ENCODE data around the gene STAG2.
"Not testable (repeated sequence)": the region's sequence is repeated elsewhere in the genome, so short reads cannot be mapped to it uniquely, and the experiment has no call there.

Gene STAG2

GRCh38 chrX:124035657-124036056, 74.2 kb downstream of the STAG2 start:
- no peak for DNase-seq (ENCODE audit: low read depth in 2 of 2)

DNA sequence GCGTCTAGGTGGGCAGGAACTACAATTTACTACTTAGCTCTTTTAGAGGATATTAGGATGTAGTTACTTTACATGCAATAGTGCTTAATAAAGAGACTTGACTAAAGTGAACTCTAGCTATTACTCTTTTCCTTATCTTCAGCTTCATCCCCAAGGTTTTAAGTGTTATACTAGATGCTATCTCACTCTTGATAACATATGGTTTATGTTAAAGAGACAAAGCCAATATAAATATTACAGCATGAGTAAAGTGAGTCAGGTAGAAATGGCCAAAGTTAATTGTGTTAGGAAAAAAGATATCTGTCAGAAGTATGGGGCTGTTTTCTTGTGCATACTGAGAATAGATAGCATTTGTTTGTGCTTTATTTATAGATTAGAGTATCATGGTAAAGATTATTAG, 80.5 kb downstream of the STAG2 start:
- no peak for DNase-seq (ENCODE audit: low read depth in 2 of 2)

DNA sequence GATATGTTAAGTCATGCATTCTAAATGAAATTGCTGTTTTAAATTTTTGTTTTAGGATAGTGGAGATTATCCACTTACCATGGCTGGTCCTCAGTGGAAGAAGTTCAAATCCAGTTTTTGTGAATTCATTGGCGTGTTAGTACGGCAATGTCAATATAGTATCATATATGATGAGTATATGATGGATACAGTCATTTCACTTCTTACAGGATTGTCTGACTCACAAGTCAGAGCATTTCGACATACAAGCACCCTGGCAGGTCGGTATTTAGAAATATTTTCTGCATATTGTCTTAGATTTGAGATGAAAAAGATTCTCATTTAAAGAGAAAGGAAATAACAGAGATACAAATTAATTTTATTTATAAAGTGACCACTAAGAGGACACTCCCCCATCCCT, 83.6 kb downstream of the STAG2 start:
- no peak for DNase-seq (ENCODE audit: low read depth in 2 of 2)

DNA sequence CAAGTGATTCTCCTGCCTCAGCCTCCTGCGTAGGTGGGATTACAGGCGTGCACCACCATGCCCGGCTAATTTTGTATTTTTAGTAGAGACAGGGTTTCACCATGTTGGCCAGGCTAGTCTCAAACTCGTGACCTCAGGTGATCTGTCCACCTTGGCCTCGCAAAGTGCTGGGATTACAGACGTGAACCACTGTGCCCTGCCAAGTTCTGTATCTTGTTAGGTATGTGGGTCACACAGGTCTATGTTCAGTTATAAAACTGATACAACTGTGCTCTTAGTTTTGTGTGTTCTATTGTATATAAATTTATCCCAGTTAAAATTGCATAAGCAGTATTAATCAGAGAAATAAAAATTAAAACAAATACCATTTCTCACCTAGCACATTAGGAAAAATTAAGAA, 122.9 kb downstream of the STAG2 start:
- DNase-seq (ENCODE audit: low read depth in 2 of 2), result not testable (repeated sequence)

DNA sequence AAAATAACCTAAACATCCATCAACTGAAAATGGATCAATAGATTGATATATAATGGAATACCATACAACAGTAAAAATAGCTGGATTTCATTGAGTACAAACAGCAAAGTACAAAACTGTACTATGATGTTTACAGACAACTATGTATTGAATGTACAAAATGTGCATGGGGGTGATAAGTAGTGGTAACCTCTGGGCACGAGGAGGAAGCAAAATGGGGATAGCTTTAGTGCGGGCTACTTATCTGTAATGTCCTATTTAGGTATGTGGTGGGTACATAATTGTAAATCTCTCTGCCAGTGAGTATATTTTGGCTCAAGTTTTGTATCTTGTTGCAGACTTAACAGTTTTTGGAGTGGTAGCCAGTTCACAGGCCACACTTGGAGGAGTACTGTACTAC, 123.6 kb downstream of the STAG2 start:
- DNase-seq (ENCODE audit: low read depth in 2 of 2), result no peak

- peak in 1 of 2 donors; percentile 8 for DNase-seq (ENCODE audit: low read depth in 2 of 2)
Measured at GRCh38 chrX:124086411-124086810, 124.9 kb downstream of the STAG2 start.

- DNase-seq (ENCODE audit: low read depth in 2 of 2), result no peak
Measured at GRCh38 chrX:124087000-124087746, 125.7 kb downstream of the STAG2 start.

DNA sequence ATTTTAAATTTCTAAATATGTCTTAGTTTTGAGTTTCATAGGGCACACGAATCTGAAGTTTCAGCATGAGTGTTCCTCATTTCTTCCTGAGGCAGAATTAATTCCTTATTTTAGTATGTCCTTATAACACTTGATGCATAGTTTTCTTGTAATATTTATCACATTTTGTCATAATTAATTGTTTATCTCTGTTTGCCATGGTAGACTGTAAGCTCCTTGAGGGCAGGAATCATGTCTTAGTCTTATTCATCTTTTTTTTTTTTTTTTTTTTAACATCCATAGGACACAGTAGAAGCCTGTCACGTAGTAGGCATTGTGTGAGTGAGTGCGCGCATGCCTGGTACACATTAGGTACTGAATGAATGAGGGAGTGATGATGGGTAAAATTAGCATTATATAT, 131.7 kb downstream of the STAG2 start:
- no peak for DNase-seq (ENCODE audit: low read depth in 2 of 2)

- DNase-seq (ENCODE audit: low read depth in 2 of 2), result no peak
Measured at GRCh38 chrX:124097116-124097515, 135.6 kb downstream of the STAG2 start.

DNA sequence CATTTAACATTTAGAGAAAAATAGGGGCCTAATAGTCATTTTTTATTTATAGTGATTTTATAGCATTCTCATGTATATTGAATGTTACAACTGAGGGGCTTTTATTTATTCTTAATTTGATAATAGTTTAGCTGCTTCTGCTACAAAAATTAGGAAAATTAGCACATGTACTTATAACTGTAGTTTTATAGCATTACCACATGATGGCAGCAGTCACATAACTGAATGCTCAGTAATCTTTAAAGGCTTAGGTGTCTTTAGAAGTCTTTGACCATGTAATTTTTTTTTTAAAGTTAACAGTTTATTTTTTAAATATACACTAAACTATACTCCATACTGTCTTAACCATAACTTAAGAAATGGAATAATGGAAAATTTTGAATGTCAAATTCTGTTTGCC, 136.6 kb downstream of the STAG2 start:
- no peak for DNase-seq (ENCODE audit: low read depth in 2 of 2)

DNA sequence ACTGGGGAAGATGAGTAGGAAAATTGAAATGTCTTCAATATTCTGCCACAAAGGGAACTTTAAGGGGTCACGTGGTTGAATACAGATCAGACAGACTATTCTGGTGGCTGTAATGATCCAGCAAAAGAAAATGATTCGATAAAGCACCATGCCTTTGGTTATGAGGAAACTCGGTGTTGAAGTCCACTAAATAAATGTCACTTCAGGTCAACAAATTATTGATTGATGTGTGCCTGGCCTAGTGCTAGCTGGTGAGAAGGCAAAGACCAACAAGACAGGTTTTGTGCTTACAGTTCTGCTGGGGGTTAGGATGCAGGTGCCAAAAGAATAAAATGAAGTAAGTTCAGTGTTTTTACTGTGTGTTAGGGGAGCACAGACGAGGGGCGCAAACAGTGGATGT, 142.5 kb downstream of the STAG2 start:
- no peak for DNase-seq (ENCODE audit: low read depth in 2 of 2)

DNA sequence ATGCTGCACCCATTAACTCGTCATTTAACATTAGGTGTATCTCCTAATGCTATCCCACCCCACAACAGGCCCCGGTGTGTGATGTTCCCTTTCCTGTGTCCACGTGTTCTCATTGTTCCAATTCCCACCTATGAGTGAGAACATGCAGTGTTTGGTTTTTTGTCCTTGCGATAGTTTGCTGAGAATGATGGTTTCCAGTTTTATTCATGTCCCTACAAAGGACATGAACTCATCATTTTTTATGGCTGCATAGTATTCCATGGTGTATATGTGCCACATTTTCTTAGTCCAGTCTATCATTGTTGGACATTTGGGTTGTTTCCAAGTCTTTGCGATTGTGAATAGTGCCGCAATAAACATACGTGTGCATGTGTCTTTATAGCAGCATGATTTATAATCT, 143.0 kb downstream of the STAG2 start:
- DNase-seq (ENCODE audit: low read depth in 2 of 2), result not testable (repeated sequence)

- DNase-seq (ENCODE audit: low read depth in 2 of 2), result no peak
Measured at GRCh38 chrX:124113621-124114600, 152.4 kb downstream of the STAG2 start.

DNA sequence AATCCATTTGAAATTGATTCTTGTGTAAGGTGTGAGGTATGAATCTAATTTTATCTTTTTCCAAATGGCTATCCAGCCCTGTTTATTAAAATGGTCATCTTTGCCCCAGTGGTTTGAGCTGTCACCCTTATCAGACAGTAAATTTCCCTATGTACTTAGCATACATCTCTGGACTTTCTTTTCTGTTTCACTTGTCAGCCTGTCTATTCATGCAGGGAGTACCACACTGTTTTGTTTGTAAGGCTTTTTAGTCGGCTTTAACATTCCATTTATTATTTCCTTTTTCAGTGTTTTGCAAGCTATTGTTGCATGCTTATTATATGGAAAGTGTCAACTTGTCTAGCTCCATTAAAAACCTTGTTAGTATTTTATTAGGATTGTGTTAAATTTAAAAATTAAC, 155.8 kb downstream of the STAG2 start:
- no peak for DNase-seq (ENCODE audit: low read depth in 2 of 2)

GRCh38 chrX:124125471-124125870, 164.0 kb downstream of the STAG2 start:
- no peak for DNase-seq (ENCODE audit: low read depth in 2 of 2)

- no peak for DNase-seq (ENCODE audit: low read depth in 2 of 2)
Measured at GRCh38 chrX:124127496-124127895, 166.0 kb downstream of the STAG2 start.

DNA sequence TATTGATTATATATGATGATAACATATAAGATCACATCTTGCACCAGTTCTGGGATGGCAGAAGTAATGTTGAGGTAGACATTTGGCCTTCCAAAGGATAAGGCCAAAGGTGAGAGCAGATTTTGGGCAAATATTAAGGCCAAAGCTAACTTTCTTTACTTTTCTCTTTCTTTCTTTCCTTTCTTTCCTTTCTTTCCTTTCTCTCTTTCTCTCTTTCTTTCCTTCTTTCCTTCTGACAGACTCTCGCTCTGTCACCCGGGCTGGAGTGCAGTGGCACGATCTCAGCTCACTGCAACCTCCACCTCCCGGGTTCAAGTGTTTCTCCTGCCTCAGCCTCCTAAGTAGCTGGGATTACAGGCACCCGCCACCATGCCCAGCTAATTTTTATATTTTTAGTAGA, 170.9 kb downstream of the STAG2 start:
- DNase-seq (ENCODE audit: low read depth in 2 of 2), result not testable (repeated sequence)

- no peak for DNase-seq (ENCODE audit: low read depth in 2 of 2)
Measured at GRCh38 chrX:124145749-124146148, 184.2 kb downstream of the STAG2 start.

DNA sequence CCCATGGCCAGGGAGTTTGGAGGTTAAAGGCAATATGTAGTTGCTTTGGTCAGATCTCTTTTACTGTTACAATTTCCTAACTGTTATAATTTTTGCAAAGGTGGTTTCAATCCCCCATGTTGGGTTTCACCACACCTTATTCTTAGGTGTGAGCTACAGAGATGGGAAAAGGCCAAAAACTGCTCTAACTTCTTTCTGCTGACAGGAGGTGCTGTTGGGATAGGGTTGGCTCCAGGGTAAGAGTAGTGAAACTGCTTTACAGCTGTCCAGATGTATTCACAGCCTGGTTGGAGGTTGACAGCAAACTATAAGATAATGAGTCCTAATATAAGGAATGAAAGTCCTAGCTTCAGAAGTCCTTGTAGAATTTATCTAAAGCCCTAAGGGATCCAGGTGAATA, 189.7 kb downstream of the STAG2 start:
- DNase-seq (ENCODE audit: low read depth in 2 of 2), result no peak
